ENCODE measurements around the gene TBL2. TPM values are rescaled to one million over a fixed set of nuclear protein-coding genes. Genes with fewer than 3 reads are reported as not detected.
"Not testable (repeated sequence)": the region's sequence is repeated elsewhere in the genome, so short reads cannot be mapped to it uniquely, and the experiment has no call there.

TBL2 gene
- total and polyA plus RNA-seq, 10 of the 15 experiments (the other 5 are each of a cell fraction or from before 2014, with no cell fraction given) = 1.1 to 49.7 (median 26.7) TPM

- Histone ChIP-seq H3K27me3 (replicated peaks in 1 of 2; ENCODE audit: control insufficient read depth in 2 of 2, insufficient read depth in 2 of 2, low read length in 1 of 2) (peaks cover 0 to 3% of the 10 kb centered on the region in 2 experiments; a peak in 3 of 4 replicates), H3K9ac (ENCODE audit: control insufficient read depth, insufficient read depth, low read length) (no peak overlapping the region)
Observed at GRCh38 chr7:73618538-73618937, 40.2 kb upstream of the TBL2 start.

GRCh38 chr7:73617520-73617919, 39.1 kb upstream of the TBL2 start:
- in situ Hi-C loops (cut with MboI); H3K27ac ChIP-seq (ENCODE audit: control insufficient read depth, insufficient read depth); FAIRE-seq; H2AFZ ChIP-seq (ENCODE audit: control insufficient read depth, low read depth, low read length); BruUV-seq (replicated peaks); ATAC-seq; H4K20me1 ChIP-seq (ENCODE audit: control insufficient read depth, insufficient read depth); H3K27me3 ChIP-seq (replicated peaks in 1 of 2; ENCODE audit: control insufficient read depth in 2 of 2, insufficient read depth in 2 of 2, low read length in 1 of 2); H3K4me3 ChIP-seq; H3K4me2 ChIP-seq (ENCODE audit: control insufficient read depth, insufficient read depth); H3K9me3 ChIP-seq (replicated peaks; ENCODE audit: control insufficient read depth, insufficient read depth, low read length); H3K4me1 ChIP-seq (ENCODE audit: control insufficient read depth, insufficient read depth, low read length); H3K79me2 ChIP-seq (ENCODE audit: control insufficient read depth, insufficient read depth, low read length); H3K9ac ChIP-seq (ENCODE audit: control insufficient read depth, insufficient read depth, low read length); SMC1A ChIA-PET (ENCODE audit: uncharacterized antibody, unreplicated experiment); H3K36me3 ChIP-seq (ENCODE audit: control insufficient read depth in 2 of 2, insufficient read depth in 2 of 2, low read length in 1 of 2); intact Hi-C loops (cut with micrococcal nuclease; ENCODE audit: unreplicated experiment); DNase-seq (ENCODE audit: low read depth, low spot score): not testable (repeated sequence)
- ChIA-PET POLR2A (interaction anchor here (0.6 kb wide), 1 partner anchor 26 kb away, joined by 3 read pairs; no protein-coding TSS in a partner anchor), CTCF (interaction anchor here (2.1 kb wide), 1 partner anchor 11 kb away, joined by 7 read pairs; no protein-coding TSS in a partner anchor), RAD21 (ENCODE audit: unreplicated experiment) (interaction anchor here (0.6 to 1.0 kb wide), 2 partner anchors 11 to 60 kb away, joined by 3 to 4 read pairs; partner anchors contain the start of gene BCL7B)
- 61% methylated on average over 9 of the region's 9 CpGs for WGBS (ENCODE audit: insufficient coverage, insufficient replicate concordance, low lambda C conversion rate, missing lambda C conversion rate)

More at GRCh38 chr7:73618538-73618937, 40.2 kb upstream of the TBL2 start:
- ChIA-PET RAD21 (ENCODE audit: unreplicated experiment) (no interaction called here), SMC1A (ENCODE audit: uncharacterized antibody, unreplicated experiment) (no interaction called here), CTCF (interaction anchor here (2.1 kb wide), 1 partner anchor 12 kb away, joined by 7 read pairs; no protein-coding TSS in a partner anchor), POLR2A (interaction anchor here (0.7 kb wide), 1 partner anchor 69 kb away, joined by 3 read pairs; no protein-coding TSS in a partner anchor)
- TF ChIP-seq TAF1 (IDR thresholded peaks at IDR 0.05; ENCODE audit: borderline replicate concordance, low read depth, low read length) (no peak), PKNOX1 (IDR thresholded peaks at IDR 0.05) (no peak), E2F4 (IDR thresholded peaks at IDR 0.05; ENCODE audit: low read depth, low read length) (no peak), ESRRA (IDR thresholded peaks at IDR 0.05; ENCODE audit: low read length) (no peak), RFX5 (IDR thresholded peaks at IDR 0.05; ENCODE audit: low read depth, low read length) (no peak), ZNF384 (IDR thresholded peaks at IDR 0.05; ENCODE audit: borderline replicate concordance, low read depth, low read length) (no peak), GABPA (IDR thresholded peaks at IDR 0.05; ENCODE audit: low read depth) (no peak), ATF7 (IDR thresholded peaks at IDR 0.05; ENCODE audit: low read depth) (no peak), SREBF1 (IDR thresholded peaks at IDR 0.05; ENCODE audit: low read length) (no peak), HDGF (IDR thresholded peaks at IDR 0.05) (no peak)
- FAIRE-seq (no peak), ATAC-seq (no peak), DNase-seq (ENCODE audit: low read depth, low spot score) (no peak)
- Histone ChIP-seq H3K36me3 (ENCODE audit: control insufficient read depth in 2 of 2, insufficient read depth in 2 of 2, low read length in 1 of 2) (no peaks in the 10 kb centered on the region), H3K4me1 (ENCODE audit: control insufficient read depth, insufficient read depth, low read length) (no peaks in the 10 kb centered on the region), H3K4me3 (no peak overlapping the region), H4K20me1 (ENCODE audit: control insufficient read depth, insufficient read depth) (no peaks in the 10 kb centered on the region), H3K9me3 (replicated peaks; ENCODE audit: control insufficient read depth, insufficient read depth, low read length) (no peaks in the 10 kb centered on the region), H3K4me2 (ENCODE audit: control insufficient read depth, insufficient read depth) (no peak overlapping the region), H2AFZ (ENCODE audit: control insufficient read depth, low read depth, low read length) (no peak overlapping the region), H3K79me2 (ENCODE audit: control insufficient read depth, insufficient read depth, low read length) (no peaks in the 10 kb centered on the region), H3K27ac (ENCODE audit: control insufficient read depth, insufficient read depth) (no peak overlapping the region)
- intact Hi-C loops (cut with micrococcal nuclease; ENCODE audit: unreplicated experiment) (no loop called here), in situ Hi-C loops (cut with MboI) (no loop called here)
- no TSS peak for BruUV-seq (replicated peaks)
- 70% methylated on average over 4 of the region's 4 CpGs for WGBS (ENCODE audit: insufficient coverage, insufficient replicate concordance, low lambda C conversion rate, missing lambda C conversion rate)

Measured in GM12878 (cell line).